Uterine smooth muscle cell (primary cell): ENCODE data around the gene NT5C3B. TPM values are rescaled to one million over a fixed set of nuclear protein-coding genes. Genes with fewer than 3 reads are reported as not detected.

Experiments used
- total RNA-seq: library from RNA; depleted of rRNA; stranded (reverse); fragments of >200 nt; gene quantifications from 2 replicates; pipeline ENCODE4 v1.2.3, GENCODE V29; 2014

The NT5C3B gene
- total RNA-seq = 55.6 and 76.4 TPM in 2 replicates

DNA sequence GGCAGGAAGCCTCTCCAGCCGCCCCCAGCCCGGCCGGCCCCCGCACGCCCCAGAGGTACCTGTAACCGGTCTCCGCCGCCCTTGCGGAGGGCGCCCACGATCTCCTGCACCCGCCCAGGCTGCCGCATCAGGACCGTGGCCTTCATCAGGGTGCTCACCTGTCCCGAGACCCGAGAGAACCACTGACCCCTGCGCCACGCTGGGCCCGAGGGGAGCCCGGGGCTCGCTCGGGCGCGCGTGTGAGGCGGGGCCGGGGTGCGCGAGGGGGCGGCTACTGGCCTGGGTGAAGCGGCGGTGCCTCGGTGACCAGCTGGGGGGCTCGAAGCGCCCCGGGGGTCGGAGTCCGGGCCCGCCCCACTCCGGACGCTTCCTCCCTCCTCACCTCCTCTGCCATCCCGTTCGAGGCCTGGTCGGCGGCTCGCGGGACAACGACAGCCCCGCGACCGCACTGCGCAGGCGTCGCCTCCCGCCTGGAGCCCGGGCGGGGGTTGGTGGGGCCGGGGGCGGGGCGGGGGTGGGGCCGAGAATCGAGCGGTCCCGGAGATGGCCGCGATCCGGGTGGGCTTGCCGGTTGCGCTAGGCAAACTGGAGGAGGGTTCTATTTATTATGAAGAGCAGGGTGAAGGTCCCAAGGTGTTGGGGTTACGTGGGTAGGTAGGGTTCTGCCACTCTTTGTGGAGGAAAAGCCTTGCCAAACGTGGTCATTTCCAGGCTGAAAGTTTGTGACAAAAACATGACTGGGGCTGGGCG, at the start of gene NT5C3B:
NT5C3B (minus strand) TSS at position 433 of the 750 bp plus-strand sequence; CDS start at position 394, 39 bp downstream.

GRCh38 chr17:41864836-41865595, 29.0 kb upstream of the NT5C3B start, which contains the start of gene KLHL11:
Gene KLHL11, minus strand, starts transcription at chr17:41865423. Its CDS starts 53 bp downstream, at chr17:41865370.

DNA sequence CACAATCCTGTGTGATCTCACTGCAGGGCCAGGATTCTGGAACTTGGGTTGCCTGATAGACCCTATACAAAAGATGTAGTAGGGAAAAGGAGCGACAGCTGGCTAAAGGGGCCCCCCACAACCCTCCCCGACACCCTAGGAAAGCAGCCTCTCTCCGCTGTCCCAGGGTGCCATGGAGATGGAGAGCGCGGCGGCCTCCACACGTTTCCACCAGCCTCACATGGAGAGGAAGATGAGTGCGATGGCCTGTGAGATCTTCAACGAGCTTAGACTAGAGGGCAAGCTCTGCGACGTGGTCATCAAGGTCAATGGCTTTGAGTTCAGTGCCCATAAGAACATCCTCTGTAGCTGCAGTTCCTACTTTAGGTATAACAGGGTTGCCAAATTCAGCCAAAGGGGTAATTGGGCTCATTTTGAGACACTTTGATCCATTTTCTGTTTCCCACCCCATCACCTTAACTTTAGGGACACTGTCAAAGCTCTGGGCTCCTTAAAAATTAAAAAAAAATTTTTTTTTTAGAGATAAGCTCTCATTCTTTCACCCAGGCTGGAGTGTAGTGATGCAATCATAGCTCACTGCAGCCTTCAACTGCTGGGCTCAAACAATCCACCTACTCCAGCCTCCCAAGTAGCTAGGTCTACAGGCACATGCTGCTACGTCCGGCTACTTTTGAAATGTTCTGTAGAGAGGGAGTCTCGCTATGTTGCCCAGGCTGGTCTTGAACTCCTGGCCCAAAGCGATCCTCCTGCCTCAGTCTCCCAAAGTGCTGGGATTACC, 1.9 kb upstream of the NT5C3B start, which contains the start of gene KLHL10:
KLHL10 (plus strand) TSS at position 65 of the 778 bp plus-strand sequence; CDS start at position 173, 108 bp downstream.

GRCh38 chr17:41812381-41813151, 23.5 kb downstream of the NT5C3B start, which contains the start of gene FKBP10:
Gene FKBP10, plus strand, starts transcription at chr17:41813004. Its CDS starts 31 bp downstream, at chr17:41813035.

GRCh38 chr17:41811549-41812380, 24.3 kb downstream of the NT5C3B start, which contains the start of gene P3H4:
Gene P3H4, minus strand, starts transcription at chr17:41811949. Its CDS starts 34 bp downstream, at chr17:41811915.

GRCh38 chr17:41786227-41787020, 49.6 kb downstream of the NT5C3B start, which contains the start of gene JUP:
Gene JUP, minus strand, starts transcription at chr17:41786711. Its CDS starts 14,857 bp downstream, at chr17:41771854.

Other genes with a start within 250 kb of the NT5C3B start
- gene KRT14, start 249.3 kb downstream of the NT5C3B start, total RNA-seq = not detected in 2 replicates
- 0.12 and 0.22 TPM in 2 replicates for gene KRT16, start 223.5 kb downstream of the NT5C3B start, total RNA-seq
- gene KRT17, start 211.7 kb downstream of the NT5C3B start, total RNA-seq = 1.00 and 1.5 TPM in 2 replicates
- gene EIF1, start 147.3 kb downstream of the NT5C3B start, total RNA-seq = 134 and 145 TPM in 2 replicates
- gene GAST, start 123.9 kb downstream of the NT5C3B start, total RNA-seq = not detected in 2 replicates
- gene HAP1, start 101.6 kb downstream of the NT5C3B start, total RNA-seq = under 0.01 TPM in 1 of 2 replicates, not detected in the other
- gene JUP, start 49.5 kb downstream of the NT5C3B start, total RNA-seq = 4.5 and 7.6 TPM in 2 replicates
- 43.2 and 79.7 TPM in 2 replicates for gene P3H4, start 24.3 kb downstream of the NT5C3B start, total RNA-seq
- gene FKBP10, start 23.2 kb downstream of the NT5C3B start, total RNA-seq = 239 and 477 TPM in 2 replicates
- gene KLHL10, start 1.6 kb upstream of the NT5C3B start, total RNA-seq = 0.12 TPM in 1 of 2 replicates, not detected in the other
- 34.4 and 35.9 TPM in 2 replicates for gene KLHL11, start 29.2 kb upstream of the NT5C3B start, total RNA-seq
- 334 and 491 TPM in 2 replicates for gene ACLY, start 82.7 kb upstream of the NT5C3B start, total RNA-seq
- gene ODAD4, start 94.4 kb upstream of the NT5C3B start, total RNA-seq = 0.50 and 1.3 TPM in 2 replicates
- 40.6 and 42.2 TPM in 2 replicates for gene CNP, start 130.6 kb upstream of the NT5C3B start, total RNA-seq
- gene DNAJC7, start 181.2 kb upstream of the NT5C3B start, total RNA-seq = 64.4 and 91.4 TPM in 2 replicates
- 17.3 and 19.7 TPM in 2 replicates for gene NKIRAS2, start 183.9 kb upstream of the NT5C3B start, total RNA-seq
- gene C17orf113, start 214.4 kb upstream of the NT5C3B start, total RNA-seq = 0.22 and 0.37 TPM in 2 replicates